GM18511 (cell line): ENCODE data around the gene CSGALNACT2.
"Not testable (repeated sequence)": the region's sequence is repeated elsewhere in the genome, so short reads cannot be mapped to it uniquely, and the experiment has no call there.

ENCODE experiments used
- ATAC-seq: cut with Tn5 transposase; IDR thresholded peaks from one replicate; pipeline ENCODE4 v1.9.1; 2021; ENCODE audit warnings: mild to moderate bottlenecking, moderate library complexity; ENCODE audit not compliant: unreplicated experiment

CSGALNACT2 gene

GRCh38 chr10:43136995-43137716, 1.1 kb upstream of the CSGALNACT2 start:
- ATAC-seq = no peak

DNA sequence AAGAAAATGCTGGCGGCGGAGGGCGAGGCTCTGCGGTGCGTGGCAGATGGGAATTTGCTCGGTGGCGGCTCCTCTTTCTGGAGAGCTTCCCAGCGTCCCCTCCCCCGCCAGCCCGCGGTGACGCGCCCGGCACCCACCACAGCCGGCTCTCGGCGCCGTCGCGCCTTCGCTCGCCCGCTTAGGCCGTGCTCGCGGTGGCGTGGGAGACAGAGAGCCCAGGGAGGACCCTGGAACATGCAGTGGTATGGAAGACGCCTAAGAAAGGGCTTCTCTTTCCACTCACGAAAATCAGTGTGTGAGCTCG, 576 bp upstream of the CSGALNACT2 start:
- ATAC-seq = peak; percentile 38

DNA sequence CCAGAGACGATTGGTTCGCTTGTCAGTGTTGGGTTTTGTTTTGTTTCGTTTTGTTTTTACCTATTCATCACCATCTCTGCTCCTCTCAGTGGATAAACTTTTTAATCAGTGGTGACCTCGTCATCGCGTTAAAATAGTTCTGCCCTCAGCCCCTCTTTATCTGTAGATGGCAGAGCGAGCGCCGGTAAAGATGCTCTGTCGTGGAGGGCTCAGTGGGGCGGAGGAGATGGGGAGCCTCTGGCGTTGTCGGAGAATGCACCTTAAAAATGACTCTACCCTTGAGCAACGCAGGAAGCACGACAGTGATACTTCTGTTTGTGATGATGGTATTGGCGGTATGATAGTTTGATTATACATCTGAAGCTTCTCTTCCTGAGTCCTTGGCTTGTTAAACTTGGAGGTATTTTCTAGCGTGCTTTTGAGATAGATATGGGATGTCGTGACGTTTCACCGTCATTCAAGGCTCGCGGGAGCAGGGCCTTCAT, 554 bp downstream of the CSGALNACT2 start:
- ATAC-seq = peak; percentile 52

GRCh38 chr10:43141421-43141820, 3.2 kb downstream of the CSGALNACT2 start:
- no peak for ATAC-seq

DNA sequence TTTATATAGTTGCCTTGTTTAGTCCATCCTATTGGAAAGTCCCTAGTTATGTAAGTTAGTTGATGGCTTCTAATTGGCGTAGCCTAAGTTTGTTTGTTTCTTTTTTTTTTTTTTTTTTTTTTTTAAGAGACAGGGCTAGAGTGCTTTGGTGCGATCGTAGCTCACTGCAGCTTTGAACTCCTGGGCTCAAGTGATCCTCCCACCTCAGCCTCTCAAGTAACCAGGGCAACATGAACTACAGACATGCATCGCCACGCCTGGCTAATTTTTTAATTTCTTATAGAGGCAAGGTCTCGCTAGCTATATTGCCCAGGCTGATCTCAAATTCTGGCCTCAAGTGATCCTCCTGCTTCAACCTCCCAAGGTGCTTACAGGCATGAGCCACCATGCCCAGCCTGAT, 7.1 kb downstream of the CSGALNACT2 start:
- ATAC-seq = no peak

DNA sequence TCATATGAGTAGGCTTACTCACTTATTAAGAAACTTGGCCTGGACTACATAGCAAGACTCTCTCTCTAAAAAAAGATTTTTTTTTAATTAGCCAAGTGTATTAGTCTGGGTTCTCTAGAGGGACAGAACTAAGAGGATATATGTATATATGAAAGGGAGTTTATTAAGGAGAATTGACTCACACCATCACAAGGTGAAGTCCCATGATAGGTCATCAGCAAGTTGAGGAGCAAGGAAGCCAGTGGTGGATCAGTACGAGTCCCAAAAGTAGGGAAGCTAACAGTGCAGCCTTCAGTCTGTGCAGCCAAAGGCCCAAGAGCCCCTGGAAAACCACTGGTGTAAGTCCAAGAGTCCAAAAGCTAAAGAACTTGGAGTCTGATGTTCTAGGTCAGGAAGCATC, 7.7 kb downstream of the CSGALNACT2 start:
- ATAC-seq = not testable (repeated sequence)

GRCh38 chr10:43151371-43151770, 13.1 kb downstream of the CSGALNACT2 start:
- no peak for ATAC-seq

- ATAC-seq = no peak
Observed at GRCh38 chr10:43153901-43154300, 15.7 kb downstream of the CSGALNACT2 start.

DNA sequence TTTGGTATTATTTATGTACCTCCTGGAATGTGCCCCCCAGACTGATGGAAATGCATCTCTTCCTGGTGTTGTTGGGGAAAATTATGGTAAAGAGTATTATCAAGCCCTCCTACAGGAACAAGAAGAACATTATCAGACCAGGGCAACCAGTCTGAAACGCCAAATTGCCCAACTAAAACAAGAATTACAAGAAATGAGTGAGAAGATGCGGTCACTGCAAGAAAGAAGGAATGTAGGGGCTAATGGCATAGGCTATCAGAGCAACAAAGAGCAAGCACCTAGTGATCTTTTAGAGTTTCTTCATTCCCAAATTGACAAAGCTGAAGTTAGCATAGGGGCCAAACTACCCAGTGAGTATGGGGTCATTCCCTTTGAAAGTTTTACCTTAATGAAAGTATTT, 17.0 kb downstream of the CSGALNACT2 start:
- no peak for ATAC-seq

DNA sequence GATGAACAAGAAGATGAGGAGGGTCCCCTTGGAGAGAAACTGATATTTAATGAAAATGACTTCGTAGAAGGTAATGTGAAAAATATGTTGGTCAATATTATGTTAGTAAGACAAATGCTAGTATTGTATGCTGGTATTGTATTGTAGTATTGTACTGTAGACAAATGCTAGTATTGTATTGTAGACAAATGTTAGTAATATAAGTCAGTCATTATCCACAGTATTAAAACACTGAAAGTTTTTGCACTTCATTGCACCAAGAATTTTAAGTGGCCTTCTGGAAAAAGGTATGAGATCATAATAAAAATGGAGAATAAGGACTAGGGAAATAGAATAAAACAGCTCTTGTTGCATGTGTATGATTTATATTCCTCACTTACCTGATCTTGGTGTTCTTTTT, 17.5 kb downstream of the CSGALNACT2 start:
- ATAC-seq = no peak

DNA sequence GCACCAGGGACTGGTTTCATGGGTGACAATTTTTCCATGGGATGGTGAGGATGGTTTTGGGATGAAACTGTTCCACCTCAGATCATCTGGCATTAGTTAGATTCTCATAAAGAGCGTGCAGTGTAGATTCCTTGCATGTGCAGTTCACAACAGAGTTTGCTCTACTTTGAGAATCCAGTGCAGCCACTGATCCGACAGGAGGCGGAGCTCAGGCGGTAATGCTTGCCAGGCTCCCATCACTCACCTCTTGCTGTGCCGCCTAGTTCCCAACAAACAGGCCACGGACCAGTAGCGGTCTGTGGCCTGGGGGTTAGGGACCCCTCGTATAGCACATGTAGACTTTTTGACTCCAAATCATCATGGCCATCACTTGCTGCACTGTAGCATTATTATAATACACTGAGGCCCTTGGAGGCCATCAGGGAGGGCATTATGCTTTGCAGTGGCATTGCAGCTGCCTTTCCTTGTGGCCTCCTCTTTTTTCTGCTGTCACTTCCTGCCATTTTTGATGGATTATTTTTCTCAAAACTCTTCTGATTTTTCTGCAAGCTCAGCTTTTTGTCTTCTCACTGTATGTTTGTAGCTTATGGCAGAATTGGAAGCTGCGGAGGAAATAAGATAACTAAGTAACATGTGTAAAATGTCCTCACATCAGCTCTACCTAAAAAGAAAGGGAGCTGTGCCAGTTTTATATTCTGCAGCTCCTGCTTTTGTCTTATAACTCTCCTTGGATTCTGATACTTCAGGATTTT, 18.5 kb downstream of the CSGALNACT2 start:
- ATAC-seq = no peak

DNA sequence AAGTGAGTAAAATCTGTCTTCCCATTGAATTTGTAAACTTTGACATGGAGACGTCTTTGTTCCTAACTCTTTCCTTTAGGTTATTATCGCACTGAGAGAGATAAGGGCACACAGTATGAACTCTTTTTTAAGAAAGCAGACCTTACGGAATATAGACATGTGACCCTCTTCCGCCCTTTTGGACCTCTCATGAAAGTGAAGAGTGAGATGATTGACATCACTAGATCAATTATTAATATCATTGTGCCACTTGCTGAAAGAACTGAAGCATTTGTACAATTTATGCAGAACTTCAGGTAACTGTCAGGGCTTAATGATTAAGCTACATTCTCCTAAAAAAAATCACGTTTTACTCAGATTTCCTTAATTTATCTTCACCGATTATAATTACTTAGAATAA, 20.4 kb downstream of the CSGALNACT2 start:
- no peak for ATAC-seq

GRCh38 chr10:43160046-43160920, 22.0 kb downstream of the CSGALNACT2 start:
- ATAC-seq = peak; percentile 72

DNA sequence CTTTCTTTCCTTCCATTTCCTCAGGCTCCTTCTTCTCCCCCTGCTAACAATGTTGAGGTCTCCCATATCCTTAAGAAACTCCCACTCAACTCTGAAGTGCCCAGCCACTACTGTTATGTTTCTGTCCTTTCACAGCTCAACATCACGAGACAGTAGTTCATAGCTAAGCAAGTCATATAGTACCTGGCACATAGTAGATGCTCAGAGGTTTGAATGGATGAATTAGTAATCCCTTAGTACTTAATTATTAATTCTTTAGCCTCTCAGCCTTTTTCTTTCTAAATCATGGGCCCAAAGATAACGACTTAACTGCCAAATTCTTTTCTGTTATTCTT, 22.6 kb downstream of the CSGALNACT2 start:
- ATAC-seq = peak; percentile 84

- no peak for ATAC-seq
Observed at GRCh38 chr10:43162604-43163003, 24.4 kb downstream of the CSGALNACT2 start.

- ATAC-seq = peak; percentile 47
Observed at GRCh38 chr10:43166207-43166879, 28.1 kb downstream of the CSGALNACT2 start.

- ATAC-seq = peak; percentile 88
Observed at GRCh38 chr10:43166880-43167497, 28.7 kb downstream of the CSGALNACT2 start.

GRCh38 chr10:43167498-43167889, 29.2 kb downstream of the CSGALNACT2 start:
- ATAC-seq = no peak

- no peak for ATAC-seq
Observed at GRCh38 chr10:43170491-43170890, 32.2 kb downstream of the CSGALNACT2 start.

GRCh38 chr10:43172645-43173044, 34.4 kb downstream of the CSGALNACT2 start:
- ATAC-seq = no peak

DNA sequence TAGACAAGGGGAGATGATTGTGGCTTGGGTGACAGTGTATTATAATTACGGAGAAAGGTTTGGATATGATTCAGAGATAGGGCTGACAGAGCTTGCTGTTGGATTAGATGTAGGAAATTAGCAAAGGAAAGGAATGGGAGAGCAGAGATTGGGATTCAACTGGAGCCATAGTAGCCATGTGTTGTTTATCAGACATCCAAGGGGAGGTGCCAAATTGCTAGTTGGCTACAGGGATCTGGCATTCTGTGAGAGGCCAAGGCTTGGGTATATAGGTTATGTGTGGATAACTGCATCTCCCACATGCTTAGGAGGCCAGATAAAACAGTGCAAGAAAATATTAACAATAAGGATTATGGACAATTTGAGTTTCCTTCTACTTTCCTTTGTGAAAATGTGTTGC, 34.9 kb downstream of the CSGALNACT2 start:
- ATAC-seq = no peak
